Fibroblast of lung (primary cell): ENCODE results near the gene FNDC3A.

Source experiments
- CTCF ChIP-seq, 2 donors: IDR thresholded peaks in 1 of 2; conservative IDR thresholded peaks in 1 of 2; 1 replicate in 1 of 2; 2 replicates in 1 of 2; pipeline ENCODE4 v1.5.1; 2011 to 2012; ENCODE audit warnings: low read length in 2 of 2, control low read depth in 1 of 2, inconsistent platforms in 1 of 2, low read depth in 1 of 2, mild to moderate bottlenecking in 1 of 2
- EZH2 ChIP-seq: IDR thresholded peaks from 2 replicates; pipeline ENCODE4 v1.5.1; 2012; ENCODE audit warnings: low read length, control low read depth, mild to moderate bottlenecking; ENCODE audit errors: missing control alignments

- TF ChIP-seq CTCF (conservative IDR thresholded peaks at IDR 0.05 in 1 of 2, IDR thresholded peaks at IDR 0.05 in 1 of 2; ENCODE audit: low read depth in 1 of 2, low read length in 2 of 2) (no peak), EZH2 (no peak)
These were observed 209.6 kb downstream of the FNDC3A start for GRCh38 chr13:49185264-49185663.
